IMR-90 (cell line): ENCODE results near the gene DUSP11. TPM values are rescaled to one million over a fixed set of nuclear protein-coding genes. Genes with fewer than 3 reads are reported as not detected.

Experiments used
- ATAC-seq: fragments of 200-7000 bp; cut with Tn5 transposase; 2 replicates; pipeline ENCODE4 v1.9.1; 2020; ENCODE audit warnings: low read depth, mild to moderate bottlenecking, moderate library complexity
- BruUV-seq: library from RNA; stranded (reverse); fragments of 400-500 nt; replicated peaks from 2 replicates; lab custom pipeline; 2021; lab: Mats Ljungman, UMichigan
- CTCF ChIA-PET: fragments of 300-600 bp; formaldehyde crosslinking; extraction: SDS; loops from one replicate; lab custom pipeline; 2021; ENCODE audit warnings: antibody characterized with exemption; lab: Yijun Ruan, JAX
- POLR2A ChIA-PET: fragments of 300-600 bp; sonication (Branson Sonifier 250); formaldehyde crosslinking; loops from one replicate; lab custom pipeline; 2022; ENCODE audit warnings: antibody characterized with exemption; ENCODE audit not compliant: unreplicated experiment; lab: Charles Lee
- DNase-seq: peaks from one replicate; pipeline ENCODE4 v3.0.0; 2013
- H2AFZ ChIP-seq: replicated peaks from 2 replicates; pipeline ENCODE3; 2013; ENCODE audit warnings: low read length, mild to moderate bottlenecking; ENCODE audit not compliant: poor library complexity
- H2AK5ac ChIP-seq: 2 replicates; pipeline ENCODE4 v1.6.1; 2013; ENCODE audit warnings: low read depth, low read length, inconsistent platforms
- H2AK9ac ChIP-seq: replicated peaks from 2 replicates; pipeline ENCODE3; 2013; ENCODE audit warnings: mild to moderate bottlenecking, low read depth, low read length, moderate library complexity; ENCODE audit not compliant: poor library complexity
- H2BK120ac ChIP-seq: 2 replicates; pipeline ENCODE4 v1.6.1; 2013; ENCODE audit warnings: low read depth, low read length, inconsistent platforms
- H2BK15ac ChIP-seq: 3 replicates; pipeline ENCODE4 v1.6.1; 2013; ENCODE audit warnings: low read depth, low read length, inconsistent platforms
- H2BK20ac ChIP-seq: 2 replicates; pipeline ENCODE4 v1.6.1; 2013; ENCODE audit warnings: low read depth, mild to moderate bottlenecking, inconsistent platforms, low read length, moderate library complexity
- H2BK5ac ChIP-seq: 2 replicates; pipeline ENCODE4 v1.6.1; 2013; ENCODE audit warnings: mild to moderate bottlenecking, low read depth, low read length, inconsistent platforms; ENCODE audit not compliant: poor library complexity, severe bottlenecking
- H3K14ac ChIP-seq: replicated peaks from 2 replicates; pipeline ENCODE4 v1.6.1; 2013; ENCODE audit warnings: low read depth, low read length, inconsistent platforms
- H3K18ac ChIP-seq: 2 replicates; pipeline ENCODE4 v1.6.1; 2013; ENCODE audit warnings: low read depth, low read length, control low read depth
- H3K23ac ChIP-seq: 2 replicates; pipeline ENCODE4 v1.6.1; 2013; ENCODE audit warnings: low read depth, low read length, inconsistent platforms
- H3K27ac ChIP-seq: 2 replicates; pipeline ENCODE4 v1.5.1; 2013; ENCODE audit warnings: mild to moderate bottlenecking, control low read depth, low read length; ENCODE audit not compliant: insufficient read depth
- H3K27me3 ChIP-seq: 2 replicates; pipeline ENCODE4 v1.6.1; 2013; ENCODE audit warnings: low read length; ENCODE audit not compliant: control insufficient read depth, insufficient read depth
- H3K36me3 ChIP-seq: 2 replicates; pipeline ENCODE4 v1.6.1; 2013; ENCODE audit warnings: low read length, mixed read lengths; ENCODE audit not compliant: control insufficient read depth, insufficient read depth
- H3K4ac ChIP-seq: 2 replicates; pipeline ENCODE4 v1.6.1; 2013; ENCODE audit warnings: low read depth, low read length, inconsistent platforms
- H3K4me1 ChIP-seq: 2 replicates; pipeline ENCODE4 v1.6.1; 2013; ENCODE audit warnings: low read length, mixed read lengths; ENCODE audit not compliant: control insufficient read depth, insufficient read depth
- H3K4me2 ChIP-seq: 2 replicates; pipeline ENCODE4 v1.6.1; 2013; ENCODE audit warnings: low read depth, mild to moderate bottlenecking, control low read depth, low read length, moderate library complexity
- H3K4me3 ChIP-seq: 2 replicates; pipeline ENCODE4 v1.5.1; 2013; ENCODE audit warnings: low read depth, mild to moderate bottlenecking, control low read depth, low read length, moderate library complexity; ENCODE audit not compliant: insufficient read depth
- H3K56ac ChIP-seq: 2 replicates; pipeline ENCODE4 v1.6.1; 2013; ENCODE audit warnings: low read length, inconsistent platforms; ENCODE audit not compliant: insufficient read depth; ENCODE audit errors: extremely low read depth
- H3K79me1 ChIP-seq, 2 experiments: 2 replicates each; pipeline ENCODE4 v1.6.1; 2013; ENCODE audit warnings: low read length in 2 of 2, inconsistent platforms in 1 of 2, low read depth in 1 of 2
- H3K9ac ChIP-seq: 2 replicates; pipeline ENCODE4 v1.6.1; 2013; ENCODE audit warnings: low read depth, low read length, control low read depth
- H3K9me1 ChIP-seq: 2 replicates; pipeline ENCODE4 v1.6.1; 2013; ENCODE audit warnings: low read length, inconsistent platforms; ENCODE audit not compliant: insufficient read depth
- H3K9me3 ChIP-seq: 2 replicates; pipeline ENCODE4 v1.6.1; 2013; ENCODE audit warnings: low read length; ENCODE audit not compliant: control insufficient read depth, insufficient read depth
- H4K20me1 ChIP-seq: 2 replicates; pipeline ENCODE4 v1.6.1; 2013; ENCODE audit warnings: low read length, inconsistent platforms; ENCODE audit not compliant: insufficient read depth
- H4K5ac ChIP-seq: 2 replicates; pipeline ENCODE4 v1.6.1; 2013; ENCODE audit warnings: mild to moderate bottlenecking, low read depth, low read length, control low read depth
- H4K8ac ChIP-seq, 2 experiments: 2 replicates each; pipeline ENCODE4 v1.6.1; 2013; ENCODE audit warnings: low read depth in 2 of 2, low read length in 2 of 2, control low read depth in 1 of 2, inconsistent platforms in 1 of 2
- H4K91ac ChIP-seq: 2 replicates; pipeline ENCODE4 v1.6.1; 2013; ENCODE audit warnings: low read depth, low read length, inconsistent platforms; ENCODE audit not compliant: insufficient read depth
- ELK1 ChIP-seq: fragments of 150-350 bp; IDR thresholded peaks from 2 replicates; pipeline ENCODE4 v1.6.1; 2016; ENCODE audit warnings: low read depth, mild to moderate bottlenecking, low read length, moderate library complexity, borderline replicate concordance
- WGBS, 2 experiments: methylation state at CpG; one replicate each; pipeline versions ENCODE4 v1.1.5 to v1.1.7; 2013; ENCODE audit warnings: missing lambda C conversion rate in 2 of 2; ENCODE audit not compliant: insufficient read length in 1 of 2; ENCODE audit errors: extremely low coverage in 2 of 2; 5-methylcytosine and 5-hydroxymethylcytosine counted together
- dilution Hi-C: fragments of 300-500 bp; cut with HindIII; formaldehyde crosslinking; loops from one replicate; pipeline ENCODE4 v1.14.3; 2018; ENCODE audit warnings: low sequenced_read_pairs; ENCODE audit not compliant: unreplicated experiment
- in situ Hi-C: fragments of 300-500 bp; cut with MboI; formaldehyde crosslinking; loops from 3 replicates; pipeline ENCODE4 v1.14.3; 2019; ENCODE audit warnings: low sequenced_read_pairs, inconsistent platforms, mixed read lengths
- intact Hi-C: fragments of 100-400 bp; cut with micrococcal nuclease; formaldehyde crosslinking; loops from 2 replicates; pipeline ENCODE4 v1.10.0; 2022
- polyA plus RNA-seq, 3 experiments: library from polyadenylated mRNA; depleted of rRNA; stranded (reverse); fragments of >200 nt; gene quantifications; 2 replicates each; pipeline ENCODE4 v1.2.3, GENCODE V29; 2012; ENCODE audit warnings: low replicate concordance in 1 of 3
- total RNA-seq: library from RNA; depleted of rRNA; stranded (reverse); fragments of >200 nt; gene quantifications from 2 replicates; pipeline ENCODE4 v1.2.3, GENCODE V29; 2012

The DUSP11 gene
- total and polyA plus RNA-seq, 2 of the 4 experiments (the other 2 are of a cell fraction): 22.4 to 25.6 TPM

- Histone ChIP-seq H2AK9ac (no peak overlapping the region), H3K9me1 (no peaks in the 10 kb centered on the region), H4K5ac (no peak overlapping the region; the same call in 1 of the 2 replicates), H3K56ac (no peak overlapping the region), H3K4me3 (no peak overlapping the region), H2BK20ac (no peak overlapping the region), H2BK15ac (no peak overlapping the region), H3K27me3 (peaks cover under 1% of the 10 kb centered on the region; the same call in 1 of the 2 replicates), H3K9ac (peak overlapping the region; percentile 13; the same call in 1 of the 2 replicates), H2AFZ (peak overlapping the region; percentile 26), H3K18ac (peak overlapping the region; percentile 24; the same call in 1 of the 2 replicates), H3K4me2 (peak overlapping the region; percentile 48; the same call in 1 of the 2 replicates), H2AK5ac (no peak overlapping the region), H3K79me1 (no peaks in the 10 kb centered on the region), H2BK120ac (no peak overlapping the region), H3K27ac (no peak overlapping the region), H3K4ac (no peak overlapping the region), H3K4me1 (no peaks in the 10 kb centered on the region), H4K20me1 (no peaks in the 10 kb centered on the region), H4K91ac (no peak overlapping the region), H3K14ac (no peak overlapping the region), H3K23ac (no peak overlapping the region), H2BK5ac (no peak overlapping the region), H3K9me3 (no peaks in the 10 kb centered on the region), H4K8ac (peak overlapping the region; percentile 17 to 20; a peak in 1 of 4 replicates), H3K36me3 (no peaks in the 10 kb centered on the region)
- 39% methylated on average over 4 of the region's 8 CpGs; no CpG with 5 or more reads in 1 of the 2 experiments for WGBS, 2 experiments
- intact Hi-C loops (no loop called here), in situ Hi-C loops (no loop called here), dilution Hi-C loops (no loop called here)
- ChIA-PET CTCF (no interaction called here), POLR2A (no interaction called here)
- DNase-seq (peak; percentile 57), ATAC-seq (peak; percentile 84)
- no peak for TF ChIP-seq ELK1
- no TSS peak for BruUV-seq
Measured at GRCh38 chr2:73716543-73717250, 63.2 kb downstream of the DUSP11 start.
